Transverse colon (tissue), 4 donors: ENCODE data around the gene BACH1. TPM values are rescaled to one million over a fixed set of nuclear protein-coding genes. Genes with fewer than 3 reads are reported as not detected.

Experiments used
- DNase-seq: peaks from one replicate; pipeline ENCODE4 v3.0.0-alpha.2; 2019
- H3K27ac ChIP-seq, 4 donors: fragments of 200-600 bp; sonication (generic); 2 replicates each; pipeline ENCODE4 v1.5.1; 2016 to 2018; ENCODE audit warnings: inconsistent platforms in 4 of 4
- H3K27me3 ChIP-seq: fragments of 200-600 bp; sonication (generic); 2 replicates; pipeline ENCODE4 v1.5.1; 2017; ENCODE audit warnings: inconsistent platforms
- H3K36me3 ChIP-seq, 4 donors: fragments of 200-600 bp; sonication (generic); 2 replicates each; pipeline ENCODE4 v1.5.1; 2017 to 2019; ENCODE audit warnings: inconsistent platforms in 4 of 4
- H3K4me1 ChIP-seq, 4 donors: fragments of 200-600 bp; sonication (generic); 2 replicates each; pipeline ENCODE4 v1.5.1; 2017 to 2020; ENCODE audit warnings: inconsistent platforms in 4 of 4
- H3K4me3 ChIP-seq, 4 donors: fragments of 200-600 bp; sonication (generic); 1 replicate in 1 of 4; 2 replicates in 3 of 4; pipeline versions ENCODE4 v1.5.1 to v1.6.1; 2017 to 2019; ENCODE audit warnings: inconsistent platforms in 4 of 4
- H3K9me3 ChIP-seq, 2 donors: fragments of 200-600 bp; sonication (generic); 2 replicates each; pipeline ENCODE4 v1.5.1; 2017 to 2019; ENCODE audit warnings: inconsistent platforms in 2 of 2
- CTCF ChIP-seq, 5 experiments: fragments of 200-600 bp in 3 of 5; fragments of 450-650 bp in 2 of 5; sonication (generic) in 3 of 5; IDR thresholded peaks; 1 replicate in 2 of 5; 2 replicates in 3 of 5; pipeline ENCODE4 v1.5.1; 2016 to 2017; ENCODE audit warnings: antibody characterized with exemption in 5 of 5, inconsistent platforms in 3 of 5, mild to moderate bottlenecking in 2 of 5, moderate library complexity in 1 of 5
- EP300 ChIP-seq: sonication (generic); formaldehyde crosslinking; IDR thresholded peaks from one replicate; pipeline ENCODE4 v1.6.1; 2017; ENCODE audit warnings: antibody characterized with exemption, low read depth
- POLR2A ChIP-seq: fragments of 450-650 bp; IDR thresholded peaks from one replicate; pipeline ENCODE4 v1.6.1; 2016; ENCODE audit warnings: antibody characterized with exemption, mild to moderate bottlenecking, moderate library complexity
- POLR2AphosphoS5 ChIP-seq, 3 donors: sonication (generic); formaldehyde crosslinking; IDR thresholded peaks; one replicate each; pipeline ENCODE4 v1.6.1; 2016; ENCODE audit warnings: antibody characterized with exemption in 3 of 3
- WGBS, 2 donors: methylation state at CpG; one replicate each; pipeline ENCODE4 v1.1.5; 2018; ENCODE audit warnings: low coverage in 1 of 2; 5-methylcytosine and 5-hydroxymethylcytosine counted together
- in situ Hi-C, 4 donors: fragments of 200-750 bp; cut with MboI; loops; one replicate each; pipeline versions ENCODE4 v1.15.0 to v1.15.1; 2017; ENCODE audit warnings: low sequenced_read_pairs in 3 of 4, low pct_ligation_motif_present in 1 of 4, low pct_unique_long_range_greater_than_20kb in 1 of 4
- intact Hi-C: fragments of 100-400 bp; cut with DNase I; formaldehyde crosslinking; loops from one replicate; pipeline ENCODE4 v1.15.1; 2023; ENCODE audit warnings: low total_unique reads
- total RNA-seq, 4 donors: library from RNA; depleted of rRNA; stranded (reverse); fragments of >200 nt; gene quantifications; one replicate each; pipeline ENCODE4 v1.1.0, GENCODE V29; 2016

Gene BACH1
- total RNA-seq, 4 donors from 2014 or later: 31.8 to 92.1 (median 42.0) TPM

GRCh38 chr21:29320031-29320430, 21.3 kb downstream of the BACH1 start:
- no peak for DNase-seq
- Histone ChIP-seq H3K27ac (no peak overlapping the region), H3K9me3 (no peaks in the 10 kb centered on the region), H3K4me3 (no peak overlapping the region), H3K36me3 (peaks cover 0 to 6% (median 3%) of the 10 kb centered on the region in 4 donors), H3K4me1 (peaks cover 0 to 41% (median 3%) of the 10 kb centered on the region in 4 donors), H3K27me3 (no peaks in the 10 kb centered on the region)
- WGBS, 2 donors: 86 to 89% methylated on average over 6 of the region's 6 CpGs
- TF ChIP-seq POLR2AphosphoS5 (IDR thresholded peaks at IDR 0.05) (no peak), EP300 (no peak), CTCF (IDR thresholded peaks at IDR 0.05) (no peak), POLR2A (no peak)
- intact Hi-C loops (no loop called here), in situ Hi-C loops (no loop called here)

- 96% methylated on average over 11 of the region's 11 CpGs for WGBS, 2 donors
- Histone ChIP-seq H3K36me3 (peaks cover 0 to 11% (median 4%) of the 10 kb centered on the region in 4 donors), H3K9me3 (no peaks in the 10 kb centered on the region), H3K4me1 (peaks cover 0 to 31% (median 3%) of the 10 kb centered on the region in 4 donors), H3K27me3 (no peaks in the 10 kb centered on the region), H3K27ac (no peak overlapping the region), H3K4me3 (no peak overlapping the region)
- TF ChIP-seq EP300 (no peak), CTCF (IDR thresholded peaks at IDR 0.05) (no peak), POLR2A (no peak), POLR2AphosphoS5 (IDR thresholded peaks at IDR 0.05) (no peak)
- in situ Hi-C loops: no loop called here
- intact Hi-C loops: no loop called here
- DNase-seq: no peak
These were observed 22.5 kb downstream of the BACH1 start for GRCh38 chr21:29321217-29321616.

- Histone ChIP-seq H3K4me1 (peaks cover 0 to 26% (median 3%) of the 10 kb centered on the region in 4 donors), H3K4me3 (no peak overlapping the region), H3K36me3 (peaks cover 0 to 18% (median 8%) of the 10 kb centered on the region in 4 donors), H3K9me3 (no peaks in the 10 kb centered on the region), H3K27me3 (no peaks in the 10 kb centered on the region), H3K27ac (no peak overlapping the region)
- WGBS, 2 donors: 80 to 92% methylated on average over 6 to 11 of the region's 11 CpGs
- intact Hi-C loops (no loop called here), in situ Hi-C loops (no loop called here)
- DNase-seq: no peak
- no peak for TF ChIP-seq POLR2A
These were observed 23.5 kb downstream of the BACH1 start for GRCh38 chr21:29321932-29322928.

GRCh38 chr21:29323189-29323588, 24.5 kb downstream of the BACH1 start:
- no peaks in the 10 kb centered on the region for H3K9me3 ChIP-seq
- H3K4me1 ChIP-seq: peaks cover 0 to 26% (median 3%) of the 10 kb centered on the region in 4 donors
- H3K27ac ChIP-seq: no peak overlapping the region
- DNase-seq: no peak
- intact Hi-C loops: no loop called here
- TF ChIP-seq EP300: no peak
- TF ChIP-seq CTCF (IDR thresholded peaks at IDR 0.05): no peak
- no peak for TF ChIP-seq POLR2A
- TF ChIP-seq POLR2AphosphoS5 (IDR thresholded peaks at IDR 0.05): no peak
- H3K36me3 ChIP-seq: peaks cover 0 to 19% (median 9%) of the 10 kb centered on the region in 4 donors
- in situ Hi-C loops: no loop called here
- H3K27me3 ChIP-seq: no peaks in the 10 kb centered on the region
- 58 to 86% methylated on average over 1 to 6 of the region's 6 CpGs for WGBS, 2 donors
- H3K4me3 ChIP-seq: no peak overlapping the region
